ENCODE results near the gene OSBPL5.
A peak's percentile ranks its signal among the peaks of the same experiment; 100 is the strongest.

Gene OSBPL5, protein sequence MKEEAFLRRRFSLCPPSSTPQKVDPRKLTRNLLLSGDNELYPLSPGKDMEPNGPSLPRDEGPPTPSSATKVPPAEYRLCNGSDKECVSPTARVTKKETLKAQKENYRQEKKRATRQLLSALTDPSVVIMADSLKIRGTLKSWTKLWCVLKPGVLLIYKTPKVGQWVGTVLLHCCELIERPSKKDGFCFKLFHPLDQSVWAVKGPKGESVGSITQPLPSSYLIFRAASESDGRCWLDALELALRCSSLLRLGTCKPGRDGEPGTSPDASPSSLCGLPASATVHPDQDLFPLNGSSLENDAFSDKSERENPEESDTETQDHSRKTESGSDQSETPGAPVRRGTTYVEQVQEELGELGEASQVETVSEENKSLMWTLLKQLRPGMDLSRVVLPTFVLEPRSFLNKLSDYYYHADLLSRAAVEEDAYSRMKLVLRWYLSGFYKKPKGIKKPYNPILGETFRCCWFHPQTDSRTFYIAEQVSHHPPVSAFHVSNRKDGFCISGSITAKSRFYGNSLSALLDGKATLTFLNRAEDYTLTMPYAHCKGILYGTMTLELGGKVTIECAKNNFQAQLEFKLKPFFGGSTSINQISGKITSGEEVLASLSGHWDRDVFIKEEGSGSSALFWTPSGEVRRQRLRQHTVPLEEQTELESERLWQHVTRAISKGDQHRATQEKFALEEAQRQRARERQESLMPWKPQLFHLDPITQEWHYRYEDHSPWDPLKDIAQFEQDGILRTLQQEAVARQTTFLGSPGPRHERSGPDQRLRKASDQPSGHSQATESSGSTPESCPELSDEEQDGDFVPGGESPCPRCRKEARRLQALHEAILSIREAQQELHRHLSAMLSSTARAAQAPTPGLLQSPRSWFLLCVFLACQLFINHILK

DNA sequence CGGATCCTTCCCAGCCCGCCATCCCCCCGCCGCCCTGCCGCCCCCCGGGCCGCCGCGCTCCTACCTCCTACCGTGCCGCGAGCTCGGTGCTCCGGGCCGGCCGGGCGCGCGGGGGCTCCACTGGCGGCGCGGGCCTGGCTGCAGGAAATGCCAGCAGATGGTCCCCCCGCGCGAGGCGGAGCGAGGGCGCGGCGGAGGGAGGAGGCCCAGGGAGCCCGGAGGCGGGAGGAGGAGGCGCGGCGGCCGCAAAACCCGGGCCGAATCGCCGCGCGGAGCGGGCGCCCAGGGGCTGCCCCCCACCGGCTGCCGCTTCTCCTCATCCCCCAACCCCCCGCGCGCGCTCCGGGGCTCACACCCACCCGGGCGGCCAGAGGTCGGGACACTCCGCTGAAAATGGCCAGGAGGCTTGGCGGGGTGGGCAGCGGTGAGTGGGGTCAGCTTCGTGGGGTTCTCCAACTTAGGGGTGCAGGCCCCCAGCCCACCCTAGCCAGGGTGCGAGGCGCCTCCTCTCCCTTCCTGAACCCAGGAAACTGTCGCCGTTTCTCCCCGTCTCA is at the start of gene OSBPL5:
Gene OSBPL5 (minus strand): TSS at position 159 of the 554 bp plus-strand sequence. CDS start 36,162 bp downstream, outside the sequence.
- Histone ChIP-seq H3K4me3 (ENCODE audit: low read length) (peak within 1 kb of the TSS; percentile 79), H3K9me3 (ENCODE audit: low read length) (no peaks in the 10 kb centered on the region), H3K4me1 (ENCODE audit: insufficient read depth, low read length) (peaks cover 31% of the 10 kb centered on the region), H3K36me3 (ENCODE audit: insufficient read depth, low read length) (no peaks in the 10 kb centered on the region), H2AFZ (ENCODE audit: low read depth, low read length) (peak within 1 kb of the TSS; percentile 79), H3K27me3 (ENCODE audit: insufficient read depth, low read length) (peaks cover 13% of the 10 kb centered on the region)

DNA sequence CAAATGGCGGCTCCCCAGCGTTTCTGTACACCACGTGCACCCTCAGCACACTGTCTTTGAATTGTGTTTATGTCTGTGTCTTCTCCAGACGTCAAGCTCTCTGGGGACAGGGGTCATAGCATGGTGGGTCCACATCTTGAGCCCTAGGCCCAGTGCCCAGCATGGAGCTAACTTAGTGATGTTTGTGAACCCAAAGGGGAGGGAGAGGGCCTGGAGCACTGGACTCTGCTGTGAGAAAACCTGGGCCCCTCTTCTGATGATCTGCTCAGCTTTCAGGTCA is 49.2 kb upstream of the OSBPL5 start:
- no peaks in the 10 kb centered on the region for H3K9me3 ChIP-seq (ENCODE audit: low read length)

DNA sequence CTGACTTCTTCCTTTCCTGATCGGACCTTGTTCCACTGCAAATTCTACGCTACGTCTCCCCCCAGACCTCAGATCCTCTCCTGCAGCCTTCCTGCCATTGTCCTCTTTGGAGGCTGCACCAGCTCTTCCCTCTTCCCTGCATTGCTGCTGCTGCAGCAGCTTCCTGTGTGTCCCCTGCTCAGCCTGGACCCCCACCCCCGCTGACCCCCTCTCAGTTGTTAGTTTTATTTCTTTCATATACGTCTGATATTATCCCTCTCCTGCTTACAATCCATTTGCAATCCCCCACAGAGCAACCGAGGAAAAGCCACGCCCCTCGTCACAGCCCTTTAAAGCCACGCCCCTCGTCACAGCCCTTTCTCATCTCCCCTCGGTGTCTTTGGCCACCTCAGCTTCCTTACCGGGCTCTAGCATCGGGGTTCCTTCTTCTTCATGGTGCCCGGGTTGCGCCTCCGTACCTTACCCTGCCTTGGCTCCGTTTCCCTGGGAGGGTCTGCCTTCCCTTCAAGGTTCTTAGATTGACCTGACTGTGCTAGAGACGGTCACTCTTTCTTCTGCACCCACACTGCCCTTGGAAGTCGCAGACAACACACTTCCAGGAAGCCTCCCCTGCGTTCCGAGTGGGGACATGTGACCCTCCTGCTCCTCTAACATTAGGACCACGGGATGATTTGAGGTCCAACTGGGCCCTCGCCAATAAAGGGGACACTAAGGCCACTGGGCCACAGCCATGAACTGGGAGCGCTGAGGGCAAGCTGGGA is 48.7 kb upstream of the OSBPL5 start:
- no peaks in the 10 kb centered on the region for H3K4me1 ChIP-seq (ENCODE audit: insufficient read depth, low read length)
- H3K36me3 ChIP-seq (ENCODE audit: insufficient read depth, low read length), result no peaks in the 10 kb centered on the region
- no peak overlapping the region for H3K4me3 ChIP-seq (ENCODE audit: low read length)
- H3K27me3 ChIP-seq (ENCODE audit: insufficient read depth, low read length), result peaks cover 1% of the 10 kb centered on the region
- no peaks in the 10 kb centered on the region for H3K9me3 ChIP-seq (ENCODE audit: low read length)
- no peak overlapping the region for H2AFZ ChIP-seq (ENCODE audit: low read depth, low read length)

More for the DNA sequence above, 49.2 kb upstream of the OSBPL5 start:
- Histone ChIP-seq H3K4me1 (ENCODE audit: insufficient read depth, low read length) (no peaks in the 10 kb centered on the region), H3K27me3 (ENCODE audit: insufficient read depth, low read length) (peaks cover 5% of the 10 kb centered on the region), H2AFZ (ENCODE audit: low read depth, low read length) (no peak overlapping the region), H3K36me3 (ENCODE audit: insufficient read depth, low read length) (no peaks in the 10 kb centered on the region), H3K4me3 (ENCODE audit: low read length) (no peak overlapping the region)

- H2AFZ ChIP-seq (ENCODE audit: low read depth, low read length), result no peak overlapping the region
- no peaks in the 10 kb centered on the region for H3K9me3 ChIP-seq (ENCODE audit: low read length)
- H3K36me3 ChIP-seq (ENCODE audit: insufficient read depth, low read length), result no peaks in the 10 kb centered on the region
- no peaks in the 10 kb centered on the region for H3K4me1 ChIP-seq (ENCODE audit: insufficient read depth, low read length)
- H3K4me3 ChIP-seq (ENCODE audit: low read length), result no peak overlapping the region
- peaks cover 22% of the 10 kb centered on the region for H3K27me3 ChIP-seq (ENCODE audit: insufficient read depth, low read length)
Measured at GRCh38 chr11:3208272-3208671, 43.2 kb upstream of the OSBPL5 start.

DNA sequence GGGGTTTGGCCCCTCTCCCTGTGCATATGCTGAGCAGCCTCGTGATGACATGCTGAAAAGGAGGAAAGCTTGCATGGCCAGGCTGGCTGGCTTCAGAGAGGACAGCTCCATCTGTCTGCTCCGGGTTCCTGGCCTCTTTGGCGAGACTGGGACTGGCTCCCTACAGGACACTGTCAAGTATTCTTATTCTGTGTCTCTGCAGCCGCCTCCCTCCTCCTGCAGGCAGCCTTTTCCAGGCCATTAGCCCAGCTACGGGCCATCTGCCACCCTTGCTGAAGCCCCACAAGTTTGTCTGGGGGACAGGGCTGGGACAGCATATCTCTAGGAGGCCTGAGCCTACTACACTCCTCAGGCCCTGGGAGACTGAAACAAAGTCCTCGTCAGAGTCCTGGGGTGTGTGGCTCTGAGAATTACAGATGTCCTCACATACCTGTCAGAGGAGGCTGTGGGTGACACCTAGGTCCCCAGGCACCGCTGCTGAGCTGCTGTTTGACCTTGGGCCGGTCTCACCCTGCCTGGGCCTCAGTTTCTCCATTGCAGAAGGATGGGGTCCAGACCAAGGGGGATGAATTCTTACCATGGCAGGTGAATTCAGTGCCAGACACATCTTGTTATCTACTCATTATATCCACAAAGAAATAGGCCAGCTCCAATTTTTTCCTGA is 42.5 kb upstream of the OSBPL5 start:
- Histone ChIP-seq H3K27me3 (ENCODE audit: insufficient read depth, low read length) (peaks cover 28% of the 10 kb centered on the region), H3K4me3 (ENCODE audit: low read length) (no peak overlapping the region), H3K4me1 (ENCODE audit: insufficient read depth, low read length) (no peaks in the 10 kb centered on the region), H2AFZ (ENCODE audit: low read depth, low read length) (no peak overlapping the region), H3K9me3 (ENCODE audit: low read length) (no peaks in the 10 kb centered on the region), H3K36me3 (ENCODE audit: insufficient read depth, low read length) (no peaks in the 10 kb centered on the region)

- Histone ChIP-seq H3K9me3 (ENCODE audit: low read length) (no peaks in the 10 kb centered on the region), H3K36me3 (ENCODE audit: insufficient read depth, low read length) (no peaks in the 10 kb centered on the region), H3K4me1 (ENCODE audit: insufficient read depth, low read length) (no peaks in the 10 kb centered on the region), H2AFZ (ENCODE audit: low read depth, low read length) (no peak overlapping the region), H3K27me3 (ENCODE audit: insufficient read depth, low read length) (peaks cover 36% of the 10 kb centered on the region), H3K4me3 (ENCODE audit: low read length) (no peak overlapping the region)
Measured at GRCh38 chr11:3206922-3207204, 41.8 kb upstream of the OSBPL5 start.

DNA sequence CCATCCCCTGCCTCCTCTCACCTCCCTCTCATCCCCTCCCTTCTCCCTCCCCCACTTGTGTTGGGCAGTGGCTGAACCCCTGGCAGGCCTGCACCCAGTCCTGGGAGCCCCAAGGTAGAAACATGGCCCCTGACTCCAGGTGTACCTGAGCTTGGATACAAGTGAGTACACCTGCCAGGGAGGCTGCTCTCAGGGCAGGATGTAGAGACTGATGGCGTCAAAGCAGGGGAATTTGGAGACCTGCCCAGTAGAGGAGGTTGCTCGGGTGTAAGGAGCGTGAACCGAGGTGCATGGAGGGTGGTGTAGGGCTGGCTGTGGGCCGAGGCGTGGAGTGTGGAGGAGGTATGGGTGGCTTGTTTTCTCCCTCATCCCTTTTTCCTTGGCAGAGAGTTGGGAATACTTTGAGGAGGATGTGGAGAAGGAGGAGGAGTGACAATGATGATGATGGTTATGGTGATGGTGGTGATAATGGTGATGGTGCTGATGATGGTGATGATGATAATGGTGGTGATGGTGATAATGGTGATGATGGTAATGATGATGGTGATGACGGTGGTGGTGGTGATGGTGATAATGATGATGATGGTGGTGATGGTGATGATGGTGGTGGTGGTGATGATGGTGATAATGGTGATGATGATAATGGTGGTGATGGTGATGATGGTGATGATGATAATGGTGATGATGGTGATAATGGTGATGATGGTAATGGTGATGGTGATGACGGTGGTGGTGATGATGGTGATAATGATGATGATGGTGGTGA is 41.2 kb upstream of the OSBPL5 start:
- Histone ChIP-seq H3K4me1 (ENCODE audit: insufficient read depth, low read length) (no peaks in the 10 kb centered on the region), H3K9me3 (ENCODE audit: low read length) (no peaks in the 10 kb centered on the region), H3K27me3 (ENCODE audit: insufficient read depth, low read length) (peaks cover 42% of the 10 kb centered on the region), H3K36me3 (ENCODE audit: insufficient read depth, low read length) (no peaks in the 10 kb centered on the region), H3K4me3 (ENCODE audit: low read length) (no peak overlapping the region), H2AFZ (ENCODE audit: low read depth, low read length) (no peak overlapping the region)

DNA sequence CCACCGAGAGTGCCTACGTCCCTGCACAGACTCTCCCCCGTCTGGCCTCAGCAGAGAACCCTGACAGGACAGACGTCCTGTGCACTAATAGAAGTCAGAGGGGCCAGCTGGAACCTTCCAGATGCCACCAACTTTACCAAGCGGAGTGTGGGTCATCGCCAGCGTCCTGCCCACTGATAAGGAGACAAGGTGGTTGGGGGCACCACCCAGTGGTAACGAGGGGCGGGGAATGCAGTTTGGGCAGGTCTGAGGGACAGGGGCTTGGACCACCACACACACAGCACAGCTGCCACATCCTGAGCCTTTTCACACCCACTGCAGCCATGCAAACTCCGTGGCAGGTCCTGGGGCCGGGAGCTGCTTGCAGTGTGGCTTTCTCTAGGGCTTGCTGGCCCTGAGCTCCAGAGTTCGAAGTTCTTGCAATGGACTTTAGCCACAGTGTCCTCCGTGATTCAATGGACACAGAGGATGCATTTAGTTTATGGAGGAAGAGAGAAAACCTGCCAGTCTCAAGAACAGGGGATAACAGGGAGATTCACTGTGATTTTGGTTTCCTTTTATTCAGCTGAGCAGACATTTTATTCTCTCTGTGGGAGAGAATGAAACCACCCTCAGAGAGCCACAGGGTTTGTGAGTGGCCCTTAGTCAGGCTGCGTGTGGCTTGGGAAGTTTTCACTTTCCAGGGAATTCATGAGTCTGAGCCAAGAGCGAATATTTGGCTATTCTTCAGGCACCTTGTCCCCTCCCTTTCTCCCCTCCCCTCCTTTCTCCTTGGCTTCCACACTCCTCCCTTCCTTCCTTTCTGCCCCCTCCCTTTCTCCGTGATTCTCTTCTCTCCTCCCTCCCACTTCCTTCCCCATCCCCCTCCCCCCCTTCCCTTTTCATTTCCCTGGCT is 40.4 kb upstream of the OSBPL5 start:
- no peaks in the 10 kb centered on the region for H3K9me3 ChIP-seq (ENCODE audit: low read length)
- peaks cover 49% of the 10 kb centered on the region for H3K27me3 ChIP-seq (ENCODE audit: insufficient read depth, low read length)
- no peaks in the 10 kb centered on the region for H3K4me1 ChIP-seq (ENCODE audit: insufficient read depth, low read length)
- H2AFZ ChIP-seq (ENCODE audit: low read depth, low read length), result no peak overlapping the region
- no peak overlapping the region for H3K4me3 ChIP-seq (ENCODE audit: low read length)
- H3K36me3 ChIP-seq (ENCODE audit: insufficient read depth, low read length), result no peaks in the 10 kb centered on the region

- Histone ChIP-seq H3K27me3 (ENCODE audit: insufficient read depth, low read length) (peaks cover 50% of the 10 kb centered on the region), H3K4me1 (ENCODE audit: insufficient read depth, low read length) (no peaks in the 10 kb centered on the region), H3K36me3 (ENCODE audit: insufficient read depth, low read length) (no peaks in the 10 kb centered on the region), H2AFZ (ENCODE audit: low read depth, low read length) (no peak overlapping the region), H3K4me3 (ENCODE audit: low read length) (no peak overlapping the region), H3K9me3 (ENCODE audit: low read length) (no peaks in the 10 kb centered on the region)
Measured at GRCh38 chr11:3204141-3205015, 39.3 kb upstream of the OSBPL5 start.

DNA sequence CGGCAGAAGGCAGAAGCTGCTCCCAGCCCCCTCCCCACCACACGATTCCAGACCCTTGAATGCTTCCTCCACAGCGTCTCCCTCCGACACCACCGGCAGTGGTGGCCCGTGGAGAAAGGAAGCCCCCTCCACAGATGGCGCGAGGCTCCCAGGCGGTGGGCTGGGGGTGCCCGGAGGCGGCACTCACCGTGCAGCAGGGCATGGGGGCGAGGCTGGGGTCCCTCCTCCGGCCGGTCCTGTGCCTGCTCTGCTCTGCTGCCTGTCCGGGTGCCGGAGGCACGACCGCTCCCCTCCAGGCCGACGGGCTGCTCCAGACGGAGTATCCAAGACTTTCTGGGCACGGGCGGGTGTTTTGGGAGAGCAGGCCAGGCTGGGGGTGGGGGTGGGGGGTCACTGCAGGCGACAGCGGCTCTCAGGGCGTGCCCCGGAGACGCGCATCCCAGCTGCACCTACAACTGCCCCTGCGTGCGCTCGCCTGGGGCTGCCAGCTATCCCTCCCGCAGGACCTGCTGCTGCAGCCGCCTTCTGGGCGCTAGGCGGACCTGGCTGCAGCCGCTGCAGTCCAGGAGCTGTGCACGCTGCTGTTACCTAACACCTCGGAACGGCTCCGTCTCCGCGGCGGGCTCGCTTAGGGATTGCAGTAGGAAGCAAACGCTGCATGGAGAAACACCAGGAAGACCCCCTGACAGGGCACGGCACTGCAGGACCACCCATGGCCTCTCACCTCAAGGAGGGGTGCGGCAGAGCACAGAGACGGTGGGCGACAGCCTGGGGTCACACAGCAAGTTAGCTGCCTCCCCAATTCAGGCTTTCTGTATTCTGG is 38.3 kb upstream of the OSBPL5 start:
- Histone ChIP-seq H3K4me1 (ENCODE audit: insufficient read depth, low read length) (no peaks in the 10 kb centered on the region), H3K4me3 (ENCODE audit: low read length) (no peak overlapping the region), H2AFZ (ENCODE audit: low read depth, low read length) (no peak overlapping the region), H3K36me3 (ENCODE audit: insufficient read depth, low read length) (no peaks in the 10 kb centered on the region), H3K27me3 (ENCODE audit: insufficient read depth, low read length) (peaks cover 50% of the 10 kb centered on the region), H3K9me3 (ENCODE audit: low read length) (no peaks in the 10 kb centered on the region)
